ENCODE data around the gene ONECUT1. TPM values are rescaled to one million over a fixed set of nuclear protein-coding genes. Genes with fewer than 3 reads are reported as not detected.

Gene ONECUT1
- total RNA-seq, 1 experiment from 2014 or later = not detected

DNA sequence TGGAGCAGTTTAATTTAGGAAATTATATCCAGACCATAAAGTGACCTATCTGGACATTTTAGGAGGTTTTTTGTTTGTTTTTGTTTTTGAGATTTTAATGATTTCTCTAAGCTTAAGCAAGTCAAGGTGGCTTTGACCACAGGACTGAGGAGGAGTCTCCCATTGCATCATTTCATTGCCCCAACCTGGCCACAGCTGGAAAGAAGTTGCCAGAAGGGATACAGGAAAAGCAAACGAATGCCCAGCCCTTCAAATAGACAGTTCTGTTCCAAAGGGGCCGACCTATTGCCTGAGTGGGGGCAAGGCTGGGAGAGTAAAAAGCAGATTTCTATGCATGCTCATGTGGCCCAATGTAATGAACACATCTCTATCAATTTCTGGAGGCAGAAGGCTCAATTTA lies 12.0 kb upstream of the ONECUT1 start:
- no peaks in the 10 kb centered on the region for H3K4me1 ChIP-seq (replicated peaks)
- no peaks in the 10 kb centered on the region for H3K9me3 ChIP-seq (replicated peaks)
- H3K4me3 ChIP-seq = no peak overlapping the region
- no peak for DNase-seq (ENCODE audit: low read depth in 1 of 2, low spot score in 2 of 2)
- H3K27ac ChIP-seq = no peak overlapping the region
- no peaks in the 10 kb centered on the region for H3K36me3 ChIP-seq
- H3K27me3 ChIP-seq (replicated peaks) = peaks cover 71% of the 10 kb centered on the region

DNA sequence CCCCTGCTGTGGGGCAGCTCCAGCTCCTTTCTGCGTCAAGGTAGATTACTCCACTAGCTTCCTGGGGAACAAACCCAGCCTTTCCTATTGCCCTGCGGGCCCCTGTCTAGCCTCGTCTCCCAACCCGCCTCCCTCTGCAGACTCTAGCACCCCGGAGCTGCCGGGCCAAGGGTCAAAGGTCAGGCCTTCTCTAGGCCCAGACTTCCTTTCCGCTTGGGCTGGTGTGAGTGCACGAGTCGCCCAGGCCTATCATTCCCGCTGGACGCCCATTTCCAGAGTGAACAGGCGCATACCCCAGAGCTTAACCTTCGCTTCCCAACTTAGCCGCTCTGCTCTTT lies 11.6 kb upstream of the ONECUT1 start:
- H3K27me3 ChIP-seq (replicated peaks) = peaks cover 75% of the 10 kb centered on the region
- H3K9me3 ChIP-seq (replicated peaks) = no peaks in the 10 kb centered on the region

DNA sequence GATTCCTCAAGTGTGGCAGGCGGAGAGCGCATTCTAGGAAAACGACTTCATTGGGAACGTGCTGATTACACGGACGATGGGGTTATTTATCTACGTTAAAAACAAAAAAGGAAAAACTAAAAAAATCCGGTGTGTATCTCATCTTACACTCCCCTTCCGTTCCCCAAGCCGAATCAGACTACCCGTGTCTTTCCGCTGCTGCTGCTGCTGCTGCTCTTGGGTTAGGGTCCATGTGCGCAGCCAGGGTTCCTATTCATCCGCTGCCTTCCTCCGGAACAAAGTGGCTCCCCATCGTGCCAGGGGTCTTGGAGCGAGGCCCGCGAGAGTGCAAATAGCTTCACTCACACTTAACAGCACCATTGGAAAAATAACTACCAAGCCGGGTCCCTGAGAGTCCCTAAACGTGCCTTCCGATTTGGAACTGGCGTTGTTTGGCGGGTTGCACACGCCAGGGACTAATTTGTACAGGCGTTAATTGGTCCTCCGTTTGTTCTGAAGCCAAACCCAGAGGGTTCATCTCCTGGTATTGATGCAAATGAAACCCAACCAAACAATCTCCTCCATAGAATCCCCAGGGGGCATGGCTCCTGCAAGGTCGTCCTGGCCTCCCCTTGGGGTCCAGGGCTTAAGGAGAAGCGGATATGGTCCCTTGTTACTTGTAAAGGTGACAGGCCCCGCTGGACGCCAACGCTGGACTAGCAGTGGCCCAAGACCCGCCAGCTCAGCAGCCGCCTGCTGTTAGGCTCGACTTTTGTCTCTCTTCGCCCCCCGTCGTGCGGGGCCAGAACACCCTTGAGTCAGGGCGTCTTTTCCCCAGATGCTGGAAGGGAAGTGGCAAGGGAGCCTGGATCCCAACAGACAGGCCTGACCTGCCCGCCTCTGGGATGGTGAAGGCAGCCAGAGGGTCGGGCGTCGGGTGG lies 11.0 kb upstream of the ONECUT1 start:
- no peak for DNase-seq (ENCODE audit: low read depth in 1 of 2, low spot score in 2 of 2)
- no peaks in the 10 kb centered on the region for H3K4me1 ChIP-seq (replicated peaks)
- H3K9me3 ChIP-seq (replicated peaks) = no peaks in the 10 kb centered on the region
- H3K4me3 ChIP-seq = no peak overlapping the region
- no peak overlapping the region for H3K27ac ChIP-seq
- H3K27me3 ChIP-seq (replicated peaks) = peaks cover 81% of the 10 kb centered on the region
- H3K36me3 ChIP-seq = no peaks in the 10 kb centered on the region

More for the DNA sequence above, 11.6 kb upstream of the ONECUT1 start:
- Histone ChIP-seq H3K36me3 (no peaks in the 10 kb centered on the region), H3K27ac (no peak overlapping the region), H3K4me1 (replicated peaks) (no peaks in the 10 kb centered on the region), H3K4me3 (no peak overlapping the region)
- DNase-seq (ENCODE audit: low read depth in 1 of 2, low spot score in 2 of 2) = no peak

DNA sequence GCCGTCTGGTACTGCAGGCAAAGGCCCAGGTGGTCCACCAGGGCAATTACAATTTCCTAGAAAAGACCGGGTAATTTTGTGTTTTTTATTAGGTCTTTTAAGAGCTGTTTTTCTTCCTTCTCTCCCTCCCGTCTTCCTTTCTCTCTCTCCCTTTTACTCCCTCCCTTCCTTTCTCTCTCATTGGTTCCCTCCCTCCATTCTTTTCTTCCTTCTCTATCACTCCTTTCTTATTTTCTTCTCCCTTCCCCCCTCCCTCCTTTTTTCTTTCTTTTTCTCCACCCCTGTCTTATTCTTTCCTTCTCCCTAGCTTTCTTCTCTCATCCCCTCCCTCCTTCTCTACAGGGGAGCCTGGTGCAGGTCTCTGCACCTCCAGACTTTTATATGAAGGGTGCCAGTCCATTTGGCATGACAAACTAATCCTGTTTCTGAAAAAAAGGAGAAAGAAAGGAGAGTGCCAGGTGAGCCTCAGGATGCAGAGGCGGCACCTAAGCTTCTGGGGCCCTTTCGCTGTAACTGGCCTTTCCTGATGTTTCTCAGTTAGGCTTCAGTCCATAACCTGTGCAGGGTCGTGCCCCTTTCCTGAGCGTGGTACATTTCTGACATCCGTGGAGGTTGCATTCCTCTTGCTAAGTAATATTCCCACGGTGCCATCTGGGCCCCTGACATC lies 9.1 kb upstream of the ONECUT1 start:
- Histone ChIP-seq H3K4me3 (no peak overlapping the region), H3K27ac (no peak overlapping the region), H3K36me3 (no peaks in the 10 kb centered on the region), H3K4me1 (replicated peaks) (no peaks in the 10 kb centered on the region), H3K9me3 (replicated peaks) (0 out of 2 replicates have a peak, but pooled peaks cover 3% of the 10 kb centered on the region), H3K27me3 (replicated peaks) (peaks cover 93% of the 10 kb centered on the region)
- no peak for DNase-seq (ENCODE audit: low read depth in 1 of 2, low spot score in 2 of 2)

DNA sequence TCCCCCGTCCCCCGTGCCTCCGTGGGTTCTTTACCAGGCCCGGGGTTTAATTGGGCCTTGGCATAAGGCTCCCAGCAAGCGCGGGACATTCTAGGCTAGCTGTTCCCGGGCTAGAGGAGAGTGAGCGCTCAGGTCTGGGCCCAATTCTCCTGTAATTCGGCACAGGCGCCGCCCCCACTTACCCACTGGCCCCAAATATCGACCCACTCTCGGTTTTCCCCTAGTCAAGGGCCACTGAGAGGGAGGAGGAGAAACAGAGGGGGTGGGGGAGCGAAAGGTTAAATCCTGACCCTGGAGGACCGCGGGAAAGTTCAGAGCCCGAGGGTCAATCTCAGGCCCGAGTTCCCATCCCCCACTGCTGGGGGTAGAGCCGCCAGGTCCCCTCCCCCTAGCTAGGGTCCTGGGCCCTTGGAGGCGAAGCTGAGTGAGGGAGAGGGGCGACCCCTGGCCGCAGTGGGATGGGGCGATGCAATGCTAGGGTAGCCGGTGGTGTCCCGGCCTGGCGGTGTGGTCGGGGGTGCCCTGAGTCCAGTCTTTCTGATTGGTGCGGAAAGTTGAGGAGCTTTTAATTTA lies 8.5 kb upstream of the ONECUT1 start:
- no peak overlapping the region for H3K27ac ChIP-seq
- no peak for DNase-seq (ENCODE audit: low read depth in 1 of 2, low spot score in 2 of 2)
- peaks cover 94% of the 10 kb centered on the region for H3K27me3 ChIP-seq (replicated peaks)
- 0 out of 2 replicates have a peak, but pooled peaks cover 3% of the 10 kb centered on the region for H3K9me3 ChIP-seq (replicated peaks)
- no peaks in the 10 kb centered on the region for H3K36me3 ChIP-seq
- H3K4me3 ChIP-seq = no peak overlapping the region
- no peaks in the 10 kb centered on the region for H3K4me1 ChIP-seq (replicated peaks)

DNA sequence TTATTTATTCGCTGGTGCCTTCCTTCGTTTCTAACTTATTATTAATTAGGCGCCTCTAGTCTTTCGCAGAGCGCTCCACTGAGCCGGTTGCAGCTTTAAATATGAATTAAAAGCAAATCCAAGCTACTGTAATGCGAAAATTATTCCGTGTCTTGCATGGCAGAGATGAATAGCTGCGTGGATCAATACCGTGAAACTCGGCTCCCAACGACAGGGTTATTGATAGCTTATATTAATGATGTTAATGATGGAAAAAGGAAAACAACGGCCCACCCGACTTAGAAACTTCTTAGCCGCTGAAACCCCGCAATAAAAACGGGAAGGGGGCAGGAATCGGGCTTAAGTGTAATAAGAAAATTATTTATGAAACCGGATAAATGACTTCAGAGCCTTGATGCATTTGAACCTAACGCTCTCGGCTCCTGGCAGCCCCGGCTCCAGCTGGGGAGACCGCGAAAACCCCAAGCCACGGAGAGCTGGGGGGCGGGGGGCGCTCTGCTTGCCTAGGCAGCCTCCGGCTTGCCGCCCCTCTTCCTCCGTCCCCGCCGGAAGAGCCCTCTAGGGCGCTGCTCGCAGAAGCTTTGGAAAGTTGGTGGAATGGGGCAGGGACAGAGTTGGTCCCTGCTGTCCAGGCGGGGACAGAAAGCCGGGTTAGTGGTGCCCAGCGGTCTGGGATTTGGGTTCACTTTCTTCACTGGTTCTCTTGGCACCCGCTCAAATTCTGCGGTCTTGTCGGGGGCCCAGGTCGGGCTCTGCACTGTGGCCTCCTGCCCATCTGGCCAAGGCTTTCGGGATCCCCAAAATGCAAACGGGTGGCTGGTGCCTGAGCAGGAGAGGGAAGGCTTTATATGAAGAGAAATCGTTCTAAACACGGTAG lies 7.7 kb upstream of the ONECUT1 start:
- Histone ChIP-seq H3K9me3 (replicated peaks) (0 out of 2 replicates have a peak, but pooled peaks cover 3% of the 10 kb centered on the region), H3K4me3 (no peak overlapping the region), H3K4me1 (replicated peaks) (no peaks in the 10 kb centered on the region), H3K27me3 (replicated peaks) (peaks cover 94% of the 10 kb centered on the region), H3K36me3 (no peaks in the 10 kb centered on the region), H3K27ac (no peak overlapping the region)
- DNase-seq (ENCODE audit: low read depth in 1 of 2, low spot score in 2 of 2) = no peak

DNA sequence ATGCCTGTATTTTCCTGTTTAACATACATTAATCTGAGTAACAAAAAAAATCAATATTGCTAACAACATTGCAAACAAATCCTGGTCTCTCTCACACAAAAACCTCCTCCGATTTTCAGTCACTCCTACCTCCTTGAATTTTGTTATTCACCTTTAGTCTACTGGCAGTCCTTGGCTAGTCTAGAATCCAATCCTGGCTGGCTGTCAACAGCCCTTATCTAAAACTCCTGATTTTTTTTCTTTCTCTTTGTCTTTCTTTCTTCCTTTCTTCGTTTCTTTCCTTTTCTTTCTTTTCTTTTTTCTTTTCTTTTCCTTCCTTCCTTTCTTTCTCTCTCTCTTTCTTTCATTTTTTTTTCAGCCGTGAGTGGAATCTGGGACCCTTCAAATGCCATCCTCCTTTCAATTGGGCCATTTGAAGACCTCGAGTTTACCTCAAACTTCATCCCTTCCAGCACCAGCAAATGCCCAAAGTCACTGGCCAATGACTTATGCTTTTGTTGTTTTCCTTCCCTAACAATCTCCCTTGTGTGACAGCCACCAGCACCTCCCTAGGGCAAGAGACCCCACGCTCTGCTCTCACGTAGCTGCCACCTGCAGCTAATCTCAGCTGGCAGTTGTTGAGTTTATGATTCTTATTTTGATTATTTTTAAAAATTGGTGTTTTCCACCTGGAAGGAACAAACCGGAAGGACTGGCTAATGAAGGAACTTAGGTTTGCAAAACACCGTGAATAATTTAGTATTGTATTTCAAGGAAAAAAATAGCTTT lies 6.8 kb upstream of the ONECUT1 start:
- Histone ChIP-seq H3K27me3 (replicated peaks) (peaks cover 94% of the 10 kb centered on the region), H3K4me3 (no peak overlapping the region)
- DNase-seq (ENCODE audit: low read depth in 1 of 2, low spot score in 2 of 2) = no peak

DNA sequence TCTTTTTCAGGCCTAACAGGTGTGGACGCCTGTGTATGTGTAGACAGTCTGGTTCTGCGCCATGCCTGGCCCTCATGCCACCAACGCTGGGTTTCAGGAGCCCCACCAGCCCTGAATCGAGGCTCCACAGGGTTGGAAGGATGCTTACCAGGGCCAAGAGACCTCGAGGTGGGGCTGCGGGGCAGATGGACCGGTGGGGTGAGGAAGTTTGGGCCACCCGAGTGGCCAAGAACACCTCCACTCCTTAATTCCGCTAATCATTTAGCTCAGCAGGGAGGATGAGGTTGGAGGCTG lies 6.0 kb upstream of the ONECUT1 start:
- Histone ChIP-seq H3K4me3 (no peak overlapping the region), H3K27me3 (replicated peaks) (peaks cover 93% of the 10 kb centered on the region)

More for the DNA sequence above, 6.8 kb upstream of the ONECUT1 start:
- H3K4me1 ChIP-seq (replicated peaks) = no peaks in the 10 kb centered on the region
- no peaks in the 10 kb centered on the region for H3K36me3 ChIP-seq
- no peak overlapping the region for H3K27ac ChIP-seq
- 0 out of 2 replicates have a peak, but pooled peaks cover 3% of the 10 kb centered on the region for H3K9me3 ChIP-seq (replicated peaks)

DNA sequence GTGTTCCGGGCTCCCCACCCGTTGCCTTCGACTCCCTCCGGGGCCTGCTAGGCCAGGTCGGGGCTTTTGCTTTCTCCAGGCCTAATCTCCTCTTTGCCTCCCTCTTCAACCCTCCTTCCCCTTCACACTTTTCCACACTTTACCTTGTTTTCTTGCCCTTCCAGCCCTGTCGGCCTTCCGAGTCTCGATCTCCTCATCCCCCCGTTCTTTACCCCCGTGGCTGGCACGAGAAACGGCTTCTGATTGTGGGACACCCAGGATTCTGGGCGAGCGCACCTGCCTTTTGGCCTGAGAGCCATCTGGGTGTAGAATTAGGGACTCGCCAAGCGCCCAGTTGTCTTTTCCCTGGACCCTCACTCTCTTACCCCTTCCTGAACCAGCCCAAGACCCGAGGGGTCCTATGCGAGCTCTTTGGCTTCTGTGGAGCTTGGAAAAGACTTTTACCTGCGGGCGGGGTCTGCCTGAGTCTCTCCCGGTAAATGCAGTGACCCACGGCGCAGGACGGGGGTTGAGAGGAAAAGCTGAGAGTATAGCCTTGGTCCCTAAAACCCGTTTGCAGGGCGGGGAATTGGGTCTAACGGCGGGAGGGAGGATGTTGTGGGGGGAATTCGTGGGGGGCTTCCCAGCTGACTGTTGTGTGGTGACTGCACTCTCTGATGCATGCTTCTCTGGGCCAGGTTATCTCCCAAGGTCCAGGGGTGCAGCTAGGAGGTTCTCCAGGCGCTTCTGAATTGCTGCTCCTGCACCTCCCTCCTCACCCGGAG lies 5.5 kb upstream of the ONECUT1 start:
- no peak overlapping the region for H3K27ac ChIP-seq
- H3K27me3 ChIP-seq (replicated peaks) = peaks cover 95% of the 10 kb centered on the region
- H3K4me3 ChIP-seq = no peak overlapping the region
- H3K36me3 ChIP-seq = no peaks in the 10 kb centered on the region
- no peak for DNase-seq (ENCODE audit: low read depth in 1 of 2, low spot score in 2 of 2)
- no peaks in the 10 kb centered on the region for H3K4me1 ChIP-seq (replicated peaks)
- H3K9me3 ChIP-seq (replicated peaks) = 0 out of 2 replicates have a peak, but pooled peaks cover 3% of the 10 kb centered on the region

More for the DNA sequence above, 6.0 kb upstream of the ONECUT1 start:
- Histone ChIP-seq H3K9me3 (replicated peaks) (0 out of 2 replicates have a peak, but pooled peaks cover 3% of the 10 kb centered on the region), H3K27ac (no peak overlapping the region), H3K36me3 (no peaks in the 10 kb centered on the region), H3K4me1 (replicated peaks) (no peaks in the 10 kb centered on the region)
- DNase-seq (ENCODE audit: low read depth in 1 of 2, low spot score in 2 of 2) = no peak

DNA sequence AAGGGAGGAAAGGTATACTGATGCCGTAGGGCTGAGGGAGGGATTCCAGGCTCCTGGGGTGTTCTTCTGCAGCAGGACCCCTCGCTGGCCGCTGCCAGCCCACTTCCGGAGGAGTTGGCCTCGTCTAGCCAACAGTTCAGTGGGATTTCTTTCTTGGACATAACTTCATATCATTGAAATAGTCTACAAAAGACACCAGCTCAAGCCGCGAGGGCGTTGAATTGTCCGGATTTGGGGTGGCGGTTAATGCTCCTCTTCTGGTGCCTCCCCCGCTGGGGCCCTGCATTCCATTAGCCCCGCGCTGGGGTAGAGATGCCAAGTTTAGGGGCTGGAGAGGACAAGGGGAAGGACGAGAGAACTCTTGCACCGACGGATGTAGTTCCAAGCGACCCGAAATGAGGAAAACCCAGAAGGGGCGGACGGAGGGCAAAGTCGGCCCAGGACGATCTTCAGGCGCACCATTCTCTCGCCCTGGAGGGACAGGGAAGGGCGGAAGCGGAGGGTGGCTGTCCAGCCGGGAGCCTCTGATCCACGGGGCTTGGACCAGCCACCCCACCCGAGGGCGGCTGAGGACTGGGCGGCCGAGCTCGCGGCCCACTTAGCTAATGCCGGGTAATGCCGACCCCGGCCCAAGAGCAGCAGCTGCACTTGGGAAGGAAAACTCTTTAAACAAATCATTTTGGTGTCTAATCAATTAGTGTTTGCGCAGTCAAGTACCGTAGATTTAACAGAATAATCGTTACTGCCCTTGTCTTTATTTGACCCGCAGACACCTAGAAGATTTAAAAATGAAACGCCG lies 4.7 kb upstream of the ONECUT1 start:
- Histone ChIP-seq H3K9me3 (replicated peaks) (0 out of 2 replicates have a peak, but pooled peaks cover 3% of the 10 kb centered on the region), H3K27ac (no peak overlapping the region), H3K27me3 (replicated peaks) (peaks cover 95% of the 10 kb centered on the region), H3K36me3 (no peaks in the 10 kb centered on the region), H3K4me1 (replicated peaks) (peaks cover 4% of the 10 kb centered on the region; the same call in 1 of the 2 replicates), H3K4me3 (no peak overlapping the region)
- no peak for DNase-seq (ENCODE audit: low read depth in 1 of 2, low spot score in 2 of 2)

DNA sequence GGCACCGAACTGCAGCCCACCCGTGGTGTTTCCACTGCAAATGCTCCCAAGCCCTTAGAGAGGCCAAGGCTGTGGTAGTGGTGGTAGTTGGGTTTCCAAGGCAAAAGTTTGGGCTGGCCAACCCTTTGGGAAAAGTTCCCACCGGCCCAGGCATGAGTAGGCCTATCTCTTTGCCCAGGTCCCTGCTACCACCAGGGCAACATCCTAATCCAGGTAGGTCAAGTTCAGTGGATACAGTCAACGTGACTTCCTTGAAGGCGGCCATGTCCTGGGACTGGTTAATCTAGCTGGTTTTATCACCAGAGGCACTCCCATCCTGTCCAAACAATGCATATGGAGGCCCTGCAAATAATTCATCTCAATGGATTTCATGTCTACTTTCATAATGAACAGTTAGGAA lies 1.6 kb upstream of the ONECUT1 start:
- Histone ChIP-seq H3K27me3 (replicated peaks) (peaks cover 92% of the 10 kb centered on the region), H3K36me3 (no peaks in the 10 kb centered on the region), H3K9me3 (replicated peaks) (0 out of 2 replicates have a peak, but pooled peaks cover 6% of the 10 kb centered on the region), H3K4me1 (replicated peaks) (peaks cover 10% of the 10 kb centered on the region), H3K4me3 (no peak overlapping the region), H3K27ac (no peak overlapping the region)
- DNase-seq (ENCODE audit: low read depth in 1 of 2, low spot score in 2 of 2) = no peak
